Epidermal melanocyte (primary cell): ENCODE measurements around the gene GPSM1.

Source experiments
- DNase-seq: peaks from one replicate; pipeline ENCODE4 v3.0.0; 2011; ENCODE audit warnings: low spot score; ENCODE audit not compliant: insufficient read length

The GPSM1 gene

GRCh38 chr9:136359774-136360718 lies 32.7 kb downstream of the GPSM1 start:
- DNase-seq = no peak

- DNase-seq = no peak
Measured at GRCh38 chr9:136361047-136361753, 33.9 kb downstream of the GPSM1 start.

GRCh38 chr9:136361754-136362449 lies 34.6 kb downstream of the GPSM1 start:
- DNase-seq = no peak

- no peak for DNase-seq
Measured at GRCh38 chr9:136362450-136362784, 35.1 kb downstream of the GPSM1 start.

- DNase-seq = peak; percentile 100
Measured at GRCh38 chr9:136363106-136363948, 36.0 kb downstream of the GPSM1 start, which contains the start of gene DNLZ. Gene DNLZ (minus strand): TSS chr9:136363744. CDS start chr9:136363714, 30 bp downstream.

- no peak for DNase-seq
Measured at GRCh38 chr9:136363949-136364748, 36.8 kb downstream of the GPSM1 start.

GRCh38 chr9:136364942-136365774 lies 37.8 kb downstream of the GPSM1 start:
- DNase-seq = no peak

GRCh38 chr9:136365775-136366222 lies 38.5 kb downstream of the GPSM1 start:
- DNase-seq = no peak

- DNase-seq = no peak
Measured at GRCh38 chr9:136366826-136367225, 39.5 kb downstream of the GPSM1 start.

GRCh38 chr9:136367296-136368145 lies 40.2 kb downstream of the GPSM1 start:
- no peak for DNase-seq

- no peak for DNase-seq
Measured at GRCh38 chr9:136368190-136368589, 40.9 kb downstream of the GPSM1 start.

GRCh38 chr9:136370037-136370436 lies 42.7 kb downstream of the GPSM1 start:
- no peak for DNase-seq

GRCh38 chr9:136370687-136371532 lies 43.6 kb downstream of the GPSM1 start:
- no peak for DNase-seq

- no peak for DNase-seq
Measured at GRCh38 chr9:136371533-136371880, 44.2 kb downstream of the GPSM1 start.

- no peak for DNase-seq
Measured at GRCh38 chr9:136372006-136372405, 44.7 kb downstream of the GPSM1 start.

- peak; percentile 42 for DNase-seq
Measured at GRCh38 chr9:136372561-136373299, 45.4 kb downstream of the GPSM1 start.
